Activated CD4-positive, CD25-positive, alpha-beta regulatory T cell (primary cell): ENCODE data around the gene TTC21B.
"Not testable (repeated sequence)": the region's sequence is repeated elsewhere in the genome, so short reads cannot be mapped to it uniquely, and the experiment has no call there.

Experiments
- DNase-seq, 4 experiments: peaks; one replicate each; lab custom pipeline; 2025; lab: John Stamatoyannopoulos, UW

The TTC21B gene

GRCh38 chr2:165886487-165887146, 67.0 kb downstream of the TTC21B start:
- no peak for DNase-seq

DNA sequence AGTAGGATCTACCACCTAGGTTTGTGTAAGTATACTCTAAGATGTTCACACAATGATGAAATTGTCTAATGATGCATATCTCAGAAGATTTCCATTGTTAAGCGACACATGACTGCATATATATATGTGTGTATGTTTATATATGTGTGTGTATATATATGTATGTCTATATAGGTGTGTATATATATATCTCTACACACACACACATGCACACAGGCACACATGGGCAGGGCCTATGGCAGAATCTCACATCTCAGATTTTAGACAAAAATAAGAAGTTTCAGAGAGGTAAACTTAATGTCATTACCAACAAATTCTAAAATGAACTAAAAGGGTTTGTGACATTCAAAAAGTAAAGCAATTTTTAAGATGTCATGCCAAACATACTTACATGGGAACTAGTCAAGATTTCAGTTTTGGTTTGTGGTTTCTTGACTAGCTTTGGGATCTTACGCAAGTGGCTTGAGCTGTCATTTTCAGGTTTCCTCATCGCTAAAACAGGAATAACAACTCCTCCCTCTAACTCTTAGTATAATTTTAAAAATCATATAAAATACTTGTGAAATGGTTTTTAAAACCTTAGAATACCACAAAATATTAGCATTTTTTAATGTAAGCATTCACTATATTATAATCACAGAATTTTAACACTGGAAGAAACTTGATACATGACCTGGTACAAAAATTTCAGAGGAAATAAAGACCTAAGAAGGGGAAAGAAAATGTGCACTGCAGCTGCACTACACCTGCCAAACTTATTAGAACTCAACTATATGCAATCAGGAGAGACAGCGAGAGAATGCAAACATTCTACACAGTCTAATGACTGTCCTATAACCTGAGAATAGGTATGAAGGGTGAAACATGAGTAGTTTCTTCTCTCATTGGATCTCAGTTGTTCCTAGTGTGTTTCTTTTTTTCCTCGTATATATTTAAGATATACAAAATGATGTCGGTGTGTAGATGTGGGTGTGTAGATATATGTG, 75.7 kb downstream of the TTC21B start:
- DNase-seq, result no peak

GRCh38 chr2:165876712-165877111, 76.9 kb downstream of the TTC21B start:
- no peak for DNase-seq

GRCh38 chr2:165876269-165876668, 77.3 kb downstream of the TTC21B start:
- DNase-seq, result no peak

- DNase-seq, result no peak
Observed at GRCh38 chr2:165874445-165875039, 79.0 kb downstream of the TTC21B start.

DNA sequence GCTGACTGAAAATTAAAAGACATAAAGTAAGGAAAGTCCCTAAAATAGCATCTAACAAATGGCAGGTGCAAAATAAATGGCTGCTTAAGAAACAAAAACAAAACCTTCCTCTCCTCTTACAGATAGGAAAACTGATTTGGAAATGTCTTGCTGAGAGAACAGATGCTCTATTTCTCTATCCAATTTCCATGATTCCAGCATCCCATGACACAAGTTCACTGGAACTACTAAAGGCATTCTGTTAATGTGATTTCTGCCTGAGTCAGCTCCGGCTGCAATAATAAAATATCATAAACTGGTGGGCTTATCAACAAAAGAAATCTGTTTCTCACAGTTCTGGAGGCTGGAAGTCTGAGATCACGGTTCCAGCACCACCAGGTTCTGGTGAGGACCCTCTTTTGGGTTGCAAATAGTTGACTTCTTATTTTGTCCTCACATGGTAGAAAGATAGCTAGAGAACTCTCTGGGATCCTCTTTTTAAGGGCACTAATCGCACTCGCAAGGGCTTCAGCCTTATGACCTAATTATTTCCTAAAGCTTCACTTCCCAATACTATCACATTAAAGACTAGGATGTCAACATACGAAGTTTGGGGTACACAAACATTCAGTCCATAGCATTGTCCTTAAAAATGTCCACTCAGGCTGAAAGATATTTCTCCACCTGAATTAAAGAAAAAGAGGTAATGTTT, 81.3 kb downstream of the TTC21B start:
- no peak for DNase-seq

- DNase-seq, result no peak
Observed at GRCh38 chr2:165871025-165871424, 82.6 kb downstream of the TTC21B start.

- DNase-seq, result no peak
Observed at GRCh38 chr2:165870346-165870745, 83.2 kb downstream of the TTC21B start.

GRCh38 chr2:165868211-165868610, 85.4 kb downstream of the TTC21B start:
- DNase-seq, result no peak

GRCh38 chr2:165864296-165864695, 89.3 kb downstream of the TTC21B start:
- no peak for DNase-seq

DNA sequence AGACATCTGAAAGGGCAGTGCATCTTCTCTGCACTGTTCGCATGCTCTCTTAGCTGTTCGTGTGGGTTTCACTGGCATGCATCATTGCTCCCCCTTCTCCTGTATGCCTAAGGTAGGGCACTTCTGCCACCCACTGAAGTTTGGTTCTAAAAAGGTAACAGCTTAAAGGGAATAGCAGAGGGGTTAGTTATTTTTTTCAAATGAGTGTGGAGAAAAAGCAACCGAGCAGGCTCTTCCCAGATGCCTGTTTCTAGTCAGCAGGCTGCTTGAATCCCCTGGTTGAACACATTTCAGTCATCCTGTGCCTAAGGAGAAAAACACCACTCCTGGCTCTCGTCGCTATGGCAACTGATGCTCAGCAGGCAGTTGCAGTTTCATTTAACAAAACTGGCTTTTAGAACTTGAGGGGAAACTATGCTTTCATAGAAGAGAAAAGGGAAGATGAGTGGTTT, 89.7 kb downstream of the TTC21B start:
- no peak for DNase-seq

GRCh38 chr2:165861083-165861482, 92.5 kb downstream of the TTC21B start:
- not testable (repeated sequence) for DNase-seq

DNA sequence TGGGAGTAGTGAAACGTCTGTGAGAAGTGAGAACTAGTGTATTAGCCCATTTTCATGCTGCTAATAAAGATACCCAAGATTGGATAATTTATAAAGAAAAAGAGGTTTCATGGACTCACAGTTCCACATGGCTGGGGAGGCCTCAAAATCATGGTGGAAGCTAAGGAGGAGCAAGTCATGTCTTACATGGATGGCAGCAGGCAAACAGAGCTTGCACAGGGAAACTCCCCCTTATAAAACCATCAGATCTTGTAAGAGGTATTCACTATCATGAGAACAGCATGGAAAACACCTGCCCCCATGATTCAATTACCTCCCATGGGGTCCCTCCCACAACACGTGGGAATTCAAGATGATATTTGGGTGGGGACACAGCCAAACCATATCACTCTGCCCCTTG, 93.9 kb downstream of the TTC21B start:
- not testable (repeated sequence) for DNase-seq

GRCh38 chr2:165857876-165858275, 95.7 kb downstream of the TTC21B start:
- DNase-seq, result no peak

GRCh38 chr2:165852394-165852793, 101.2 kb downstream of the TTC21B start:
- DNase-seq, result no peak

DNA sequence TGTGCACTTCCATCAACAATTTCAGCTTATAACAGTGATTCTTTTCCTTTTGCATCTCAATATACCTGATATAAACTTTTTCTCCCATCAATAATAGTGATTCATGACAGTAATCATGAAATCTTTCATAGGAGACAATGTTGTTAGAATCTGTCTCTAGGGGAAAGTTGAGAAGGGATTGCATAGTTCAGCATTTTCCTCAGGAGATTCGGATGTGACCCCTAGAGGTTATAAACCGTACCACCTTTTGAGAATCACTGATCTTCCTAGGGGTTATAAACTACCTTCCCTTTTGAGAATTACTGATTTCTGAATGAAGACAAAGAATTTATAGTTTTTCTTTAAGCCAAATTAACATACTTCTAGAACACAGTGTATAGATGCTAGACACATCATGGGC, 106.6 kb downstream of the TTC21B start:
- DNase-seq, result no peak

- DNase-seq, result no peak
Observed at GRCh38 chr2:165846056-165846455, 107.5 kb downstream of the TTC21B start.

DNA sequence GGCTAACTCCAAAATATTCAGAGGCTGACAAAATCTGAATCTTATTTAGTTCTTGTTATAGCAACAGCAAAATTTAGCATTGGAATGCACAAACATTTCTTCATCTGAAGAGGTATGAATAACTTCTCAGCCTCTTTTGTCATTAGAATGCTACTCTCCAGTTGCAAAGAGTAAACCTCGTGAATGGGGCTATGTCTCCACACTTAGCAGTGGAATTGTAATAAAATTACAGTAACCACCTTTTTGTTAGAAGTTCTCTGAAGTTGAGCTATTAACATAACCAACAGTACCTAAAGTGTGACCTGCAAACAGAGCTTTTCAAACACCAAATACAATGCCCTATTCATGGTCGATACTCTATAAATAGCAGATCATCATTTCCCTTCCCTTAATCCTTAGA, 109.4 kb downstream of the TTC21B start:
- no peak for DNase-seq

GRCh38 chr2:165843351-165843750, 110.2 kb downstream of the TTC21B start:
- DNase-seq, result no peak

- DNase-seq, result no peak
Observed at GRCh38 chr2:165840333-165840958, 113.1 kb downstream of the TTC21B start.

GRCh38 chr2:165839610-165840009, 114.0 kb downstream of the TTC21B start:
- DNase-seq, result no peak

- DNase-seq, result no peak
Observed at GRCh38 chr2:165837122-165837521, 116.5 kb downstream of the TTC21B start.
